ENCODE results near the gene SFI1. TPM values are rescaled to one million over a fixed set of nuclear protein-coding genes. Genes with fewer than 3 reads are reported as not detected.

The SFI1 gene
- total and polyA plus RNA-seq, 2 of the 8 experiments (the other 6 are each of a cell fraction or from before 2014, with no cell fraction given), result 10.4 to 30.1 TPM

- POLR2A ChIA-PET (ENCODE audit: partially characterized antibody), result interaction anchor here (1.7 kb wide), 1 partner anchor 25 kb away, joined by 4 read pairs; no protein-coding TSS in a partner anchor
These were observed 34.6 kb upstream of the SFI1 start for GRCh38 chr22:31461699-31462098.

More at GRCh38 chr22:31461699-31462098, 34.6 kb upstream of the SFI1 start:
- Histone ChIP-seq H4K91ac (replicated peaks; ENCODE audit: insufficient read length, low read length) (no peak overlapping the region), H4K20me1 (replicated peaks in 1 of 2; ENCODE audit: control insufficient read depth in 1 of 2, insufficient read depth in 2 of 2, low read length in 2 of 2) (peaks cover 0 to 1% of the 10 kb centered on the region in 2 experiments), H2BK12ac (ENCODE audit: low read depth, low read length) (no peak overlapping the region), H2BK5ac (ENCODE audit: low read depth, low read length) (no peak overlapping the region), H2BK20ac (ENCODE audit: low read length) (no peak overlapping the region), H3K4me3 (ENCODE audit: extremely low read depth in 1 of 4, insufficient read depth in 2 of 4, low read depth in 3 of 4, low read length in 4 of 4) (no peak overlapping the region), H3K4ac (replicated peaks; ENCODE audit: insufficient read length, low read depth, low read length) (no peak overlapping the region), H3K14ac (ENCODE audit: insufficient read length) (no peak overlapping the region), H3K79me2 (ENCODE audit: control insufficient read depth in 1 of 2, insufficient read depth in 2 of 2, low read length in 2 of 2) (no peaks in the 10 kb centered on the region), H3K9ac (replicated peaks in 1 of 4; ENCODE audit: extremely low read depth in 1 of 4, low read depth in 3 of 4, low read length in 3 of 4) (no peak overlapping the region; a peak in 1 of 7 replicates), H4K5ac (ENCODE audit: insufficient read length, low read depth, low read length) (no peak overlapping the region), H3K4me1 (replicated peaks in 1 of 4; ENCODE audit: control insufficient read depth in 3 of 4, insufficient read depth in 4 of 4, low read length in 3 of 4) (no peaks in the 10 kb centered on the region), H3K27me3 (replicated peaks in 1 of 4; ENCODE audit: control insufficient read depth in 3 of 4, extremely low read depth in 1 of 4, insufficient read depth in 3 of 4, low read length in 3 of 4) (no peaks in the 10 kb centered on the region), H3K56ac (replicated peaks; ENCODE audit: insufficient read length, low read depth, low read length) (no peak overlapping the region), H3K23ac (ENCODE audit: insufficient read length) (no peak overlapping the region), H3K9me3 (ENCODE audit: insufficient read depth in 2 of 2, low read depth in 1 of 2, low read length in 1 of 2) (no peaks in the 10 kb centered on the region), H2AFZ (ENCODE audit: low read length) (no peak overlapping the region), H3K27ac (ENCODE audit: low read depth, low read length) (no peak overlapping the region), H2AK5ac (ENCODE audit: low read depth, low read length) (no peak overlapping the region), H3K23me2 (ENCODE audit: low read depth, low read length) (no peaks in the 10 kb centered on the region), H2BK15ac (ENCODE audit: low read length) (no peak overlapping the region), H3K36me3 (ENCODE audit: control insufficient read depth in 2 of 4, insufficient read depth in 4 of 4, low read length in 3 of 4) (peaks cover 0 to 47% (median 19%) of the 10 kb centered on the region in 4 experiments; a peak in 7 of 8 replicates), H2BK120ac (replicated peaks; ENCODE audit: low read depth, low read length) (no peak overlapping the region), H4K8ac (ENCODE audit: extremely low read depth, insufficient read depth, low read length) (no peak overlapping the region), H3K18ac (ENCODE audit: extremely low read depth, low read length) (no peak overlapping the region), H3K4me2 (ENCODE audit: insufficient read depth in 1 of 2, low read depth in 2 of 2, low read length in 2 of 2) (no peak overlapping the region), H3K79me1 (ENCODE audit: low read depth, low read length) (no peaks in the 10 kb centered on the region)
- FAIRE-seq (no peak), DNase-seq (ENCODE audit: low read depth in 1 of 2, low spot score in 2 of 2) (no peak)
- TF ChIP-seq EP300 (IDR thresholded peaks at IDR 0.05; ENCODE audit: borderline replicate concordance in 1 of 2, low read depth in 2 of 2, low read length in 2 of 2), result no peak
- no peak for TF ChIP-seq NANOG (IDR thresholded peaks at IDR 0.05; ENCODE audit: insufficient read depth, low read depth, low read length, poor library complexity, severe bottlenecking)
- TF ChIP-seq SRF (IDR thresholded peaks at IDR 0.05; ENCODE audit: low read depth, low read length), result no peak
- WGBS, 2 experiments (ENCODE audit: extremely low coverage in 1 of 2, insufficient coverage in 1 of 2, insufficient read length in 1 of 2, insufficient replicate concordance in 2 of 2, low coverage in 1 of 2, low lambda C conversion rate in 2 of 2, missing lambda C conversion rate in 1 of 2), result 88% methylated on average over 3 of the region's 3 CpGs; no CpG with 5 or more reads in 1 of the 2 experiments
- CTCF ChIA-PET (ENCODE audit: partially characterized antibody), result interaction anchor here (1.3 kb wide), 1 partner anchor 10 kb away, joined by 4 read pairs; no protein-coding TSS in a partner anchor
